ENCODE results near the gene MYL11.

- peak in 2 of 6 experiments; percentile 9 to 20 for TF ChIP-seq CTCF (IDR thresholded peaks at IDR 0.05)
- no peak for TF ChIP-seq POLR2AphosphoS5 (IDR thresholded peaks at IDR 0.05)
- no peak for TF ChIP-seq EP300 (IDR thresholded peaks at IDR 0.05)
- no peak for TF ChIP-seq POLR2A (IDR thresholded peaks at IDR 0.05)
These were observed 20.0 kb upstream of the MYL11 start for GRCh38 chr16:30354423-30355143.
